GM23338 (cell line): Measurements from ENCODE around the gene RAI14. TPM values are rescaled to one million over a fixed set of nuclear protein-coding genes. Genes with fewer than 3 reads are reported as not detected.

Experiments used
- ATAC-seq: fragments of 200-7000 bp; cut with Tn5 transposase; 3 replicates; pipeline ENCODE4 v1.9.1; 2020
- DNase-seq: peaks from one replicate; pipeline ENCODE4 v3.0.0-alpha.2; 2015; ENCODE audit warnings: low spot score
- H2AFZ ChIP-seq: fragments of 200-600 bp; sonication (generic); 2 replicates; pipeline ENCODE4 v1.8.0; 2016; ENCODE audit warnings: antibody characterized with exemption, mild to moderate bottlenecking, moderate library complexity
- H3F3A ChIP-seq: fragments of 200-600 bp; sonication (generic); replicated peaks from 2 replicates; pipeline ENCODE4 v1.8.0; 2017; ENCODE audit warnings: antibody characterized with exemption, mixed run types, low read depth
- H3K27ac ChIP-seq: fragments of 200-600 bp; sonication (generic); 2 replicates; pipeline ENCODE4 v1.6.1; 2016; ENCODE audit warnings: low read depth
- H3K27me3 ChIP-seq: fragments of 200-600 bp; sonication (generic); 2 replicates; pipeline ENCODE4 v1.8.0; 2016; ENCODE audit warnings: mild to moderate bottlenecking, mixed run types, moderate library complexity; ENCODE audit not compliant: insufficient read depth
- H3K36me3 ChIP-seq: fragments of 200-600 bp; sonication (generic); 2 replicates; pipeline ENCODE4 v1.8.0; 2016; ENCODE audit warnings: mild to moderate bottlenecking; ENCODE audit not compliant: insufficient read depth
- H3K4me1 ChIP-seq: fragments of 200-600 bp; sonication (generic); 2 replicates; pipeline ENCODE4 v1.8.0; 2016; ENCODE audit warnings: mild to moderate bottlenecking, moderate library complexity; ENCODE audit not compliant: insufficient read depth
- H3K4me2 ChIP-seq: fragments of 200-600 bp; sonication (generic); 2 replicates; pipeline ENCODE4 v1.7.1; 2017; ENCODE audit warnings: mixed run types
- H3K4me3 ChIP-seq: fragments of 200-600 bp; sonication (generic); 2 replicates; pipeline ENCODE4 v1.6.1; 2016; ENCODE audit warnings: mixed run types
- H3K79me2 ChIP-seq: fragments of 200-600 bp; sonication (generic); replicated peaks from 2 replicates; pipeline ENCODE4 v1.8.0; 2017; ENCODE audit warnings: mild to moderate bottlenecking; ENCODE audit not compliant: insufficient read depth
- H3K9me2 ChIP-seq: fragments of 200-600 bp; sonication (generic); 2 replicates; pipeline ENCODE4 v1.8.0; 2017; ENCODE audit not compliant: insufficient read depth
- H4K20me1 ChIP-seq: fragments of 200-600 bp; sonication (generic); replicated peaks from 2 replicates; pipeline ENCODE4 v1.8.0; 2017; ENCODE audit warnings: mild to moderate bottlenecking; ENCODE audit not compliant: insufficient read depth
- H3K27ac Mint-ChIP-seq: 2 replicates; pipeline ENCODE4 v1.8.0; 2020; ENCODE audit warnings: inconsistent platforms, mild to moderate bottlenecking, moderate library complexity, mixed read lengths
- H3K27me3 Mint-ChIP-seq: 3 replicates; pipeline ENCODE4 v1.8.0; 2022; ENCODE audit warnings: low read depth, mild to moderate bottlenecking, moderate library complexity, mixed read lengths, inconsistent platforms; ENCODE audit not compliant: insufficient read depth, poor library complexity
- H3K36me3 Mint-ChIP-seq: 3 replicates; pipeline ENCODE4 v1.8.0; 2021; ENCODE audit warnings: low read depth, mild to moderate bottlenecking, inconsistent platforms, moderate library complexity, mixed read lengths
- H3K4me1 Mint-ChIP-seq: 3 replicates; pipeline ENCODE4 v1.8.0; 2020; ENCODE audit warnings: mild to moderate bottlenecking, inconsistent platforms, mixed read lengths
- H3K4me3 Mint-ChIP-seq: 3 replicates; pipeline ENCODE4 v1.8.0; 2021; ENCODE audit warnings: moderate library complexity, mild to moderate bottlenecking, inconsistent platforms, mixed read lengths
- H3K9me3 Mint-ChIP-seq: 3 replicates; pipeline ENCODE4 v1.8.0; 2020; ENCODE audit warnings: moderate library complexity, mild to moderate bottlenecking, inconsistent platforms, mixed read lengths
- CREB1 ChIP-seq: fragments of 250-450 bp; sonication (Bioruptor Pico); IDR thresholded peaks from 2 replicates; pipeline ENCODE4 v1.5.0; 2020; ENCODE audit warnings: low read depth, mild to moderate bottlenecking, moderate library complexity
- EZH2 ChIP-seq: fragments of 200-600 bp; sonication (generic); IDR thresholded peaks from one replicate; pipeline ENCODE4 v1.8.0; 2017; ENCODE audit warnings: antibody characterized with exemption, mild to moderate bottlenecking, low read depth; ENCODE audit not compliant: unreplicated experiment
- NANOG ChIP-seq: IDR thresholded peaks from 2 replicates; pipeline ENCODE4 v1.6.1; 2016; ENCODE audit warnings: antibody characterized with exemption, borderline replicate concordance
- STAT1 ChIP-seq: IDR thresholded peaks from one replicate; pipeline ENCODE4 v1.6.1; 2016; ENCODE audit warnings: antibody characterized with exemption; ENCODE audit not compliant: unreplicated experiment
- ZNF114 ChIP-seq: fragments of 250-450 bp; sonication (Bioruptor Pico); IDR thresholded peaks from 2 replicates; pipeline ENCODE4 v1.5.0; 2020; ENCODE audit warnings: mild to moderate bottlenecking, moderate library complexity
- ZNF331 ChIP-seq: fragments of 250-450 bp; sonication (Bioruptor Pico); IDR thresholded peaks from 2 replicates; pipeline ENCODE4 v1.5.0; 2020; ENCODE audit warnings: low read depth, mild to moderate bottlenecking, moderate library complexity
- polyA plus RNA-seq: library from polyadenylated mRNA; unstranded; fragments of >200 nt; fragmentation: Nextera tagmentation; extraction: Ambion mirVana; gene quantifications from 2 replicates; pipeline ENCODE4 v1.2.1, GENCODE V29; 2016
- total RNA-seq: library from RNA; depleted of rRNA; stranded (reverse); fragments of >200 nt; shearing (Covaris generic); gene quantifications from 2 replicates; pipeline ENCODE4 v1.2.3, GENCODE V29; 2014
- TF ChIP-seq, protein P1 (sequence below): IDR thresholded peaks from one replicate; pipeline ENCODE4 v1.6.1; 2018; ENCODE audit warnings: antibody characterized with exemption; ENCODE audit not compliant: unreplicated experiment
- TF ChIP-seq, protein P2 (sequence below), 2 experiments: fragments of 200-600 bp in 1 of 2; sonication (generic) in 1 of 2; conservative IDR thresholded peaks; 2 replicates each; pipeline versions ENCODE4 v1.5.1 to v1.6.1; 2016 to 2017; ENCODE audit warnings: antibody characterized with exemption in 2 of 2, low read depth in 2 of 2, mild to moderate bottlenecking in 2 of 2, moderate library complexity in 1 of 2

RAI14 gene
- total and polyA plus RNA-seq, 2 experiments from 2014 or later = 58.8 to 95.8 TPM

DNA sequence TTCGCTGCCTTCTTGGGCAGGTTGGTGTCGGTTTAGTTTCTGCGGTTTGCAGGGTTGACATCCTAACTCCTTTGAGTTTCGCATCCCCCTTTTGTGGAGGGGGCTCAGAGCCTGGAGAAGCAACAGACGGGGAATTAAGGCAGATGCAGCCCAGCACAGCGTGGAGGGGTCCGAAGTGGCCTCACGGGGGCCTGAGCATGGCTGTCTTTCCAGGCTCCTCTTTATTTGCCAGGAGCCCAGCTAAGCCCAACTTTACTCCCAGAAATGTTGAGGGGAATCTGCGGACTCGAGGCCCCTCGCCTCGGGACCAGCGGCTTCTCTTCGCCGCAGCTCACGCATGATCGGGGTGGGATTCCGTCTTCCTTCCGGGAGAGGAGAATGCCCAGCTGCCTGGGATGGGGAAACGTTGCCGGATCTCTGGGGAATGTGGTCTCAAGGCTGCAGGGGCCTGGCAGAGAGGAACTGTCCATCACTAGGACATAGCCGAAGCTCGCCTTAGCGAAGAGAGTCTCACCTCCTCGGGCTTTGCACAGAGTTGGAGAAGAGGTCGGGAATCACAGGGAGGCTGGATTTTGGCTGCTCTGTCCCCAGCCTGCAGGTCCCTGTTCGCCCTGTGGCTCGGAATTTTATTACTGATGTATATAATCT is 1.3 kb downstream of the RAI14 start (continued):
- TF ChIP-seq, protein P1, sequence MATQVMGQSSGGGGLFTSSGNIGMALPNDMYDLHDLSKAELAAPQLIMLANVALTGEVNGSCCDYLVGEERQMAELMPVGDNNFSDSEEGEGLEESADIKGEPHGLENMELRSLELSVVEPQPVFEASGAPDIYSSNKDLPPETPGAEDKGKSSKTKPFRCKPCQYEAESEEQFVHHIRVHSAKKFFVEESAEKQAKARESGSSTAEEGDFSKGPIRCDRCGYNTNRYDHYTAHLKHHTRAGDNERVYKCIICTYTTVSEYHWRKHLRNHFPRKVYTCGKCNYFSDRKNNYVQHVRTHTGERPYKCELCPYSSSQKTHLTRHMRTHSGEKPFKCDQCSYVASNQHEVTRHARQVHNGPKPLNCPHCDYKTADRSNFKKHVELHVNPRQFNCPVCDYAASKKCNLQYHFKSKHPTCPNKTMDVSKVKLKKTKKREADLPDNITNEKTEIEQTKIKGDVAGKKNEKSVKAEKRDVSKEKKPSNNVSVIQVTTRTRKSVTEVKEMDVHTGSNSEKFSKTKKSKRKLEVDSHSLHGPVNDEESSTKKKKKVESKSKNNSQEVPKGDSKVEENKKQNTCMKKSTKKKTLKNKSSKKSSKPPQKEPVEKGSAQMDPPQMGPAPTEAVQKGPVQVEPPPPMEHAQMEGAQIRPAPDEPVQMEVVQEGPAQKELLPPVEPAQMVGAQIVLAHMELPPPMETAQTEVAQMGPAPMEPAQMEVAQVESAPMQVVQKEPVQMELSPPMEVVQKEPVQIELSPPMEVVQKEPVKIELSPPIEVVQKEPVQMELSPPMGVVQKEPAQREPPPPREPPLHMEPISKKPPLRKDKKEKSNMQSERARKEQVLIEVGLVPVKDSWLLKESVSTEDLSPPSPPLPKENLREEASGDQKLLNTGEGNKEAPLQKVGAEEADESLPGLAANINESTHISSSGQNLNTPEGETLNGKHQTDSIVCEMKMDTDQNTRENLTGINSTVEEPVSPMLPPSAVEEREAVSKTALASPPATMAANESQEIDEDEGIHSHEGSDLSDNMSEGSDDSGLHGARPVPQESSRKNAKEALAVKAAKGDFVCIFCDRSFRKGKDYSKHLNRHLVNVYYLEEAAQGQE = no peak
- TF ChIP-seq ZNF114 (CRISPR knock-in tag) (no peak), EZH2 (no peak), NANOG (no peak), CREB1 (no peak), STAT1 (no peak), ZNF331 (CRISPR knock-in tag) (no peak)
- TF ChIP-seq, protein P2, sequence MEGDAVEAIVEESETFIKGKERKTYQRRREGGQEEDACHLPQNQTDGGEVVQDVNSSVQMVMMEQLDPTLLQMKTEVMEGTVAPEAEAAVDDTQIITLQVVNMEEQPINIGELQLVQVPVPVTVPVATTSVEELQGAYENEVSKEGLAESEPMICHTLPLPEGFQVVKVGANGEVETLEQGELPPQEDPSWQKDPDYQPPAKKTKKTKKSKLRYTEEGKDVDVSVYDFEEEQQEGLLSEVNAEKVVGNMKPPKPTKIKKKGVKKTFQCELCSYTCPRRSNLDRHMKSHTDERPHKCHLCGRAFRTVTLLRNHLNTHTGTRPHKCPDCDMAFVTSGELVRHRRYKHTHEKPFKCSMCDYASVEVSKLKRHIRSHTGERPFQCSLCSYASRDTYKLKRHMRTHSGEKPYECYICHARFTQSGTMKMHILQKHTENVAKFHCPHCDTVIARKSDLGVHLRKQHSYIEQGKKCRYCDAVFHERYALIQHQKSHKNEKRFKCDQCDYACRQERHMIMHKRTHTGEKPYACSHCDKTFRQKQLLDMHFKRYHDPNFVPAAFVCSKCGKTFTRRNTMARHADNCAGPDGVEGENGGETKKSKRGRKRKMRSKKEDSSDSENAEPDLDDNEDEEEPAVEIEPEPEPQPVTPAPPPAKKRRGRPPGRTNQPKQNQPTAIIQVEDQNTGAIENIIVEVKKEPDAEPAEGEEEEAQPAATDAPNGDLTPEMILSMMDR (conservative IDR thresholded peaks at IDR 0.05; ENCODE audit: low read depth in 2 of 2) = no peak

DNA sequence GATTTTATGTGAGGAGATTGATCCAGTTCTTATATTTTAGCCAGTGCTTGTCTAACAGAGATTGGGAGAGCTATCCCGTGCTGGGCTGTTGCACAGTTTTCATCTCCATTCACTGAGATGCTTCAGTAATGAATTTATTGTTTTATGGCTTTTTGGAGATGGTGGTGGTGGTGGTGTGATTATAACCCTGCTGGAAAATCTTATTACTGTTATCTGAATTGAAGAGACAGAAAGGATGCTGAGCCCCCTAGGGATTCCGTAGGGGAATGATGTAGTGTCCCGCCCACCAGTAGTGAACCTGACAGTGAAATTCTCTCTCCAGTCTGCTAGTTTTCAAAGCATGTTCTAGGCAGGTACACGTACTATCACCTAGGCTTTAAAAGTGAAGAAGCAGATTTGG is 1.9 kb downstream of the RAI14 start:
- Histone ChIP-seq H2AFZ (no peak overlapping the region), H3K4me2 (peak overlapping the region; percentile 88), H4K20me1 (peaks cover 44% of the 10 kb centered on the region), H3K9me2 (no peaks in the 10 kb centered on the region), H3K4me3 (peak overlapping the region; percentile 91), H3K27ac (0 out of 2 replicates have a peak overlapping the region, but pooled peaks have one; percentile 93), H3K4me1 (peaks cover 53% of the 10 kb centered on the region), H3K79me2 (peaks cover 62% of the 10 kb centered on the region), H3F3A (peaks cover 4% of the 10 kb centered on the region), H3K27me3 (no peaks in the 10 kb centered on the region), H3K36me3 (peaks cover 4% of the 10 kb centered on the region)
- Mint-ChIP-seq H3K4me1 (peaks cover 41% of the 10 kb centered on the region), H3K36me3 (peaks cover 24% of the 10 kb centered on the region), H3K27me3 (peaks cover 4% of the 10 kb centered on the region), H3K9me3 (no peaks in the 10 kb centered on the region; the same call in 2 of the 3 replicates), H3K27ac (no peak overlapping the region), H3K4me3 (peak overlapping the region; percentile 90)
- ATAC-seq (no peak), DNase-seq (peak; percentile 38)
- TF ChIP-seq CREB1 = no peak
- TF ChIP-seq, protein P2 (conservative IDR thresholded peaks at IDR 0.05; ENCODE audit: low read depth in 2 of 2) = 0 out of 4 replicates have a peak, but pooled peaks have one; percentile 5 to 13
